Endodermal cell (in vitro differentiated cells): ENCODE results near the gene AMBRA1. TPM values are rescaled to one million over a fixed set of nuclear protein-coding genes. Genes with fewer than 3 reads are reported as not detected.

Experiments used
- DNase-seq: peaks from one replicate; pipeline ENCODE4 v3.0.0-alpha.2; 2017
- H3K27ac ChIP-seq: 2 replicates; pipeline ENCODE4 v1.5.1; 2013; ENCODE audit warnings: mild to moderate bottlenecking, low read depth, low read length, moderate library complexity
- H3K27me3 ChIP-seq: 2 replicates; pipeline ENCODE4 v1.6.1; 2013; ENCODE audit warnings: mild to moderate bottlenecking, low read length, moderate library complexity; ENCODE audit not compliant: insufficient read depth, control insufficient read depth, poor library complexity, severe bottlenecking
- H3K36me3 ChIP-seq: 2 replicates; pipeline ENCODE4 v1.7.0; 2013; ENCODE audit warnings: mild to moderate bottlenecking, low read length, moderate library complexity; ENCODE audit not compliant: control insufficient read depth, insufficient read depth
- H3K4me1 ChIP-seq: one replicate; pipeline ENCODE4 v1.7.0; 2013; ENCODE audit warnings: low read length; ENCODE audit not compliant: control insufficient read depth, insufficient read depth
- H3K4me3 ChIP-seq: 2 replicates; pipeline ENCODE4 v1.5.1; 2013; ENCODE audit warnings: mild to moderate bottlenecking, low read length, moderate library complexity
- H3K9ac ChIP-seq: 2 replicates; pipeline ENCODE4 v1.6.1; 2013; ENCODE audit warnings: mild to moderate bottlenecking, low read length, moderate library complexity; ENCODE audit not compliant: poor library complexity, severe bottlenecking; ENCODE audit errors: extremely low read depth
- H3K9me3 ChIP-seq: 2 replicates; pipeline ENCODE4 v1.6.1; 2013; ENCODE audit warnings: mild to moderate bottlenecking, low read length, moderate library complexity; ENCODE audit not compliant: control insufficient read depth
- H3K27ac Mint-ChIP-seq: 2 replicates; pipeline ENCODE4 v1.8.0; 2020; ENCODE audit warnings: mixed read lengths
- H3K27me3 Mint-ChIP-seq: 2 replicates; pipeline ENCODE4 v1.8.0; 2021; ENCODE audit warnings: mild to moderate bottlenecking, mixed read lengths; ENCODE audit not compliant: insufficient read depth
- H3K36me3 Mint-ChIP-seq: 2 replicates; pipeline ENCODE4 v1.8.0; 2020; ENCODE audit warnings: low read depth, mixed read lengths
- H3K4me1 Mint-ChIP-seq: 2 replicates; pipeline ENCODE4 v1.8.0; 2020; ENCODE audit warnings: mixed read lengths
- H3K4me3 Mint-ChIP-seq: 2 replicates; pipeline ENCODE4 v1.8.0; 2020; ENCODE audit warnings: mild to moderate bottlenecking, moderate library complexity, mixed read lengths
- H3K9me3 Mint-ChIP-seq: 2 replicates; pipeline ENCODE4 v1.8.0; 2020; ENCODE audit warnings: mild to moderate bottlenecking, mixed read lengths
- WGBS, 2 experiments: methylation state at CpG; one replicate each; pipeline versions ENCODE4 v1.1.5 to v1.1.7; 2013; ENCODE audit warnings: missing lambda C conversion rate in 2 of 2, mixed read lengths in 1 of 2; ENCODE audit not compliant: insufficient coverage in 1 of 2, insufficient read length in 1 of 2; 5-methylcytosine and 5-hydroxymethylcytosine counted together
- total RNA-seq, 2 donors: library from RNA; stranded (reverse); fragmentation: NEBNext Ultra II Directional in 1 of 2; extraction: Animal tissue kit (Norgen Biotek cat#: 25700) in 1 of 2; gene quantifications; 2 replicates in 1 of 2; 3 replicates in 1 of 2; pipeline ENCODE4 v1.2.1, GENCODE V29; 2021
- TF ChIP-seq, protein P1 (sequence below): fragments of 200-600 bp; sonication (generic); conservative IDR thresholded peaks from 2 replicates; pipeline ENCODE4 v1.5.0; 2021; ENCODE audit warnings: antibody characterized with exemption, mild to moderate bottlenecking

The AMBRA1 gene
- total RNA-seq, 2 donors from 2014 or later = 54.5 to 67.8 TPM

DNA sequence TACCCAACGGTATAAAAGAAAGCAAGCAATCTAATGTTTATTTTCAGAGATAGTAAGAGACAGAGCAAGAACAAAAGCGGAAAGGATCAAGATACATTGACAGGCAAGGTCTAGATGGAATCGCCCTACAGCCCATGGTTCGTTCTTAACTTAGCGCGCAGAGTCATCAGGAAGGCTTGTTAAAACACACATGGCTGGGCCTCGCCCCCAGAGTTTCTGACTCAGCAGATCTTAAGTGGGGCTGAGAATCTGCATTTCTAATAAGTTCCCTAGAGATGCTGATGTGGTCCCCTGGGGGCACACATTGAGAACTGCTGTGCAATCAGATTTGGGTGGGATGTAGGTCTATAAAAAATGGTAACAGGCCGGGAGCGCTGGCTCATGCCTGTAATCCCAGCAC is 166.5 kb downstream of the AMBRA1 start:
- Mint-ChIP-seq H3K4me3 (no peak overlapping the region), H3K27ac (no peak overlapping the region), H3K27me3 (no peaks in the 10 kb centered on the region), H3K36me3 (peaks cover 54% of the 10 kb centered on the region), H3K9me3 (no peaks in the 10 kb centered on the region), H3K4me1 (peaks cover 2% of the 10 kb centered on the region)
- Histone ChIP-seq H3K4me1 (no peaks in the 10 kb centered on the region), H3K27me3 (no peaks in the 10 kb centered on the region), H3K36me3 (peaks cover 62% of the 10 kb centered on the region), H3K4me3 (no peak overlapping the region), H3K9ac (no peak overlapping the region), H3K27ac (no peak overlapping the region), H3K9me3 (no peaks in the 10 kb centered on the region)
- 92 to 93% methylated on average over 9 of the region's 9 CpGs for WGBS, 2 experiments
- DNase-seq = no peak
- TF ChIP-seq, protein P1, sequence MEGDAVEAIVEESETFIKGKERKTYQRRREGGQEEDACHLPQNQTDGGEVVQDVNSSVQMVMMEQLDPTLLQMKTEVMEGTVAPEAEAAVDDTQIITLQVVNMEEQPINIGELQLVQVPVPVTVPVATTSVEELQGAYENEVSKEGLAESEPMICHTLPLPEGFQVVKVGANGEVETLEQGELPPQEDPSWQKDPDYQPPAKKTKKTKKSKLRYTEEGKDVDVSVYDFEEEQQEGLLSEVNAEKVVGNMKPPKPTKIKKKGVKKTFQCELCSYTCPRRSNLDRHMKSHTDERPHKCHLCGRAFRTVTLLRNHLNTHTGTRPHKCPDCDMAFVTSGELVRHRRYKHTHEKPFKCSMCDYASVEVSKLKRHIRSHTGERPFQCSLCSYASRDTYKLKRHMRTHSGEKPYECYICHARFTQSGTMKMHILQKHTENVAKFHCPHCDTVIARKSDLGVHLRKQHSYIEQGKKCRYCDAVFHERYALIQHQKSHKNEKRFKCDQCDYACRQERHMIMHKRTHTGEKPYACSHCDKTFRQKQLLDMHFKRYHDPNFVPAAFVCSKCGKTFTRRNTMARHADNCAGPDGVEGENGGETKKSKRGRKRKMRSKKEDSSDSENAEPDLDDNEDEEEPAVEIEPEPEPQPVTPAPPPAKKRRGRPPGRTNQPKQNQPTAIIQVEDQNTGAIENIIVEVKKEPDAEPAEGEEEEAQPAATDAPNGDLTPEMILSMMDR = no peak

DNA sequence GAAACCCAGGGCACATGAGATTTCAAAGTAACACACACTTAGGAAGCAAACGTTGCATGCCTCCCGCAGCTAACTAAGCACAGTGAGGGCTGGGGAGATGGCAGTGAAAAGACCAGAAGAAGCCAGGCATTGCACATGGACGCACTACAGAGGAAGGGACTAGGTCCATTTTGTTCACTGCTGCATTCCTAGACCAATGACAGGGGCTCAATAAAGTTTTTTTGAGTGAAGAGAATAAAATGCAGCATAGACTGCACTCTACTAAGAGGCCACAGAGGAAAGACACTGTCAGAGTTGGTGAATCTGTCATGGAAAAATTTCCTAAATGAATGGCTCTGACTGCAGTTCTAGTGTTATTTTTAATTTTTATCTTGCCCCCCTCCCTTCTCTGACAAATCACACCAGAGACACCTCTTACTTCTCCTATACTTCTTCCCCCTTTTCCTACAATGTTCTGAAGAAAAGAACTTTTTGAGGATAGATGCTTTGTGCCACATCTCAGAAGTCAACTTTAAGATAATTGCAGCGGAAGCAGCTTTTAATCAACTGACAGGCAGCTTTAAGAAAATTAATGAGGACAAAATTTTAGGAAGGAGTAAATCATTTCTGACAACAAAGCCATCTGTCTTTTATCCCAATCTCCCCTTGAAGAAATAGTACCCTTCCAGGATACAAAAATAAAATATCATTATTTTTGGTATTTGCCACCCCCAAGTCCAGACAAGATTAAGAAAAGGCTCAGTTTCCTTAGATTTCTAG is 167.4 kb downstream of the AMBRA1 start:
- no peak overlapping the region for H3K27ac ChIP-seq
- Mint-ChIP-seq H3K27me3 (no peaks in the 10 kb centered on the region), H3K4me1 (peaks cover 2% of the 10 kb centered on the region), H3K36me3 (peaks cover 54% of the 10 kb centered on the region), H3K27ac (no peak overlapping the region), H3K9me3 (no peaks in the 10 kb centered on the region), H3K4me3 (no peak overlapping the region)
- H3K36me3 ChIP-seq = peaks cover 63% of the 10 kb centered on the region
- H3K27me3 ChIP-seq = no peaks in the 10 kb centered on the region
- H3K4me3 ChIP-seq = no peak overlapping the region
- no peaks in the 10 kb centered on the region for H3K9me3 ChIP-seq
- H3K4me1 ChIP-seq = no peaks in the 10 kb centered on the region
- TF ChIP-seq, protein P1 = no peak
- 93 to 94% methylated on average over 4 of the region's 4 CpGs for WGBS, 2 experiments
- no peak for DNase-seq
- no peak overlapping the region for H3K9ac ChIP-seq

DNA sequence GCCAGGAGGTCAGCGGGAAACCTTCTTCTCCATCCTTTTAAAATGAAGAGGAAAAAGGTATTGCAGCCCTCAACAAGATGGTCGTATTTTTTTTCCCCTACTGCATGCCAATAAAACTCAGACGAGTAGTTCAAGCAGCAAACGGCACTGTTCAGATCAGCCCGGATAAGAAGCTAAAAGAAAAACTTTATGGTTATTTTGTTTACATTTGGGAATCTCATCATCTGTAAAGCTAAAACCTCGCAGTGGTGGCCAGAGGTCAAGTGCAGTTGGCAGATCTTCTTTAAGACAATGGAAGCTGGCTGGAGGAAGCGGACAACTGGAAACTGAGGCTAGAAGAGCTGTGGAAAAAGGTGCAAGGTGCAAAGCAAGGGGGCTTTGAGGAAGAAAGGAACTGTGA is 171.2 kb downstream of the AMBRA1 start:
- DNase-seq = no peak
- no peak overlapping the region for H3K27ac Mint-ChIP-seq
- no peaks in the 10 kb centered on the region for H3K27me3 Mint-ChIP-seq
- peaks cover 36% of the 10 kb centered on the region for H3K36me3 Mint-ChIP-seq
- no peaks in the 10 kb centered on the region for H3K9me3 Mint-ChIP-seq
- no peaks in the 10 kb centered on the region for H3K4me1 ChIP-seq
- no peaks in the 10 kb centered on the region for H3K9me3 ChIP-seq
- H3K36me3 ChIP-seq = peaks cover 50% of the 10 kb centered on the region
- no peak overlapping the region for H3K9ac ChIP-seq
- H3K27ac ChIP-seq = no peak overlapping the region
- TF ChIP-seq, protein P1 = no peak
- WGBS, 2 experiments = 88 to 90% methylated on average over 6 to 7 of the region's 7 CpGs
- no peaks in the 10 kb centered on the region for H3K27me3 ChIP-seq
- peaks cover 9% of the 10 kb centered on the region for H3K4me1 Mint-ChIP-seq
- no peak overlapping the region for H3K4me3 ChIP-seq
- H3K4me3 Mint-ChIP-seq = no peak overlapping the region
